GM19467 (cell line): ENCODE results near the gene DDX49.
"Not testable (repeated sequence)": the region's sequence is repeated elsewhere in the genome, so short reads cannot be mapped to it uniquely, and the experiment has no call there.

Experiments used
- ATAC-seq: cut with Tn5 transposase; IDR thresholded peaks from one replicate; pipeline ENCODE4 v1.9.1; 2021; ENCODE audit warnings: mild to moderate bottlenecking, moderate library complexity; ENCODE audit not compliant: unreplicated experiment

Gene DDX49

DNA sequence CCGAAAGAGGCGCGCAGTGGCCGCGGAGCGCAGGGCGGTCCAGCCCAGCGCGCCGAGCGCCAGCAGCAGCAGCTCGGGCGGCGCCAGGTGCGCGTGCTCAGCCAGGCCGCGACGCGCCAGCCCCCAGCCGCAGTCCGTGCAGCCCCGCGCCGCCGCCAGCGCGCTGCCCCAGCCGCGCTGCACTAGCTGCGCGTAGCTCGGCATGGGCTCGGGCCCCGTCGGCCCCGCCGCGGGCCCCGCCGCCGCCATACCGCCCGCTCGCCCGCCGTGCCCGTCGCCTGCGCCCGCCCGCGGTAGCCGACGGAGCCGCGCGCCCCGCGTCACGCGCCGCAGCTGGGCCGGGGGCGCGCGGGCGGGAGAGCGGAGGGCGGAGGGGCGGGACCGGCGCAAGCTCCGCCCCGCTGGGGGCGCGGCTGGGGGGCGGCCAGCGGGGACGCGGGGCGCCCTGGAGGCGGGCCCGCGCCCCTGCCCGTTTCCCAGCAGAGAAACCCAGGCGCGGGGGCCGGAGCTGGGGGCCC is 23.6 kb upstream of the DDX49 start, which contains the start of gene CERS1:
Gene CERS1 (minus strand): TSS at position 335 of the 518 bp plus-strand sequence. CDS start 86 bp downstream, at position 249.
- ATAC-seq, result no peak

DNA sequence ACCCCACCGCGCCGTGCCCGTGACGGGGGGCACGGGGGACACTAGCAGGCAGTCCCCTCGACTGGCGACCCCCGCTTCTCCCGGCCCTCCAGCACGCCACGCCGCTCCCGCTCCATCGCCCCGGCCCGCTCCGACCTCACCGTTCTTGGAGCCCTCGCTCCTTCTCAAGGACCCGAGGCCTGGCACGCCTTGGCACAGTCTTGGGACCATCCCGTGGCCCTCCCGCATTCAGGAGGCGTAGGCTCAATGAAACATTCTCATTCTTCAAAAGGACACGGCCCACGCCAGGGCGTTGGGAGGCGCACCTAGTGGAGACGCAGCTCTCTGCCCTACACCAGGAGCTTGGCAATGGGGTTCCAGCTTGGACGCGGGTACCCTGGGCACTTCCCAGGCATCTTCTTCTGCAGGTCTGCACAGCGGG is 23.1 kb upstream of the DDX49 start:
- no peak for ATAC-seq

DNA sequence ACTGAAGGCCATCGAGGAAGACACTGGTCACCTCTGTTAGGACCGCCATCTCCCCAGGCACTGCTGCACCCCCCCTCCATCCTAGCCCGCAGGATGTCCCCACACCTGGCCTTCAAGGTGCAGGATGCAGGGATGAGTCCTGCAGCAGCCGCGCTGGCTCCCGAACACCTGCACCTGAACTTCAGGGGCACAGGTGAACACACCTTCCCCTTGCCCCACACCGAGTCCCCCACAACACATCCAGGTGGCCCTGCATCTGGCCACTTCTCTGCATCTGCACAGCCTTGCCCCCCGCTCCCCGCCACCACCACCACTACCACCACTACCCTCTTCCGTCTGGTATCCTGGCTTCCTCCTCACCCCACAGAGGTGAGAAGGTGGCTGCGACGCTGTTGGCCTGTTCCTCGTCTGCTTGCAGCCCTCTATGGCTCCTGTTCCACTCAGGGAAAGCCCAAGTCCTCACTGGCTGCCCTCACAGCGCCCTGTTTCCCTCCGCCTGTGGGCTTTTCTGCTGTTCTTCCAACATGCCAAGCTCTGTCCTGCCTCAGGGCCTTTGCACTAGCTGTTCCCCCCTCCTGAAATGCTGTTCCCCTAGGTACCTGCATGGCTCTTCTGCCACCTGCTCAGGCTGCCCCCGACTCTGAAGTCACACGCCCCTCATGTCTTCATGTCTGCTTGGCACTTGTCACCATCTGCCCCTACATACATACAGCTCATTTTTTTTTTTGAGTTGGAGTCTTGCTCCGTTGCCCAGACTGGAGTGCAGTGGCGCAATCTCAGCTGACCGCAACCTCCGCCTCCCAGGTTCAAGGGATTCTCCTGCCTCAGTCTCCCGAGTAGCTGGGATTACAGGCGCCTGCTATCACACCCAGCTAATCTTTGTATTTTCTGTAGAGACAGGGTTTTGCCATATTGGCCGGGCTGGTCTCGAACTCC is 22.2 kb upstream of the DDX49 start:
- no peak for ATAC-seq

GRCh38 chr19:18898081-18898606 is 21.4 kb upstream of the DDX49 start:
- no peak for ATAC-seq

- no peak for ATAC-seq
These were observed 20.7 kb upstream of the DDX49 start for GRCh38 chr19:18898607-18899408.

GRCh38 chr19:18899624-18900560 is 19.6 kb upstream of the DDX49 start:
- no peak for ATAC-seq

DNA sequence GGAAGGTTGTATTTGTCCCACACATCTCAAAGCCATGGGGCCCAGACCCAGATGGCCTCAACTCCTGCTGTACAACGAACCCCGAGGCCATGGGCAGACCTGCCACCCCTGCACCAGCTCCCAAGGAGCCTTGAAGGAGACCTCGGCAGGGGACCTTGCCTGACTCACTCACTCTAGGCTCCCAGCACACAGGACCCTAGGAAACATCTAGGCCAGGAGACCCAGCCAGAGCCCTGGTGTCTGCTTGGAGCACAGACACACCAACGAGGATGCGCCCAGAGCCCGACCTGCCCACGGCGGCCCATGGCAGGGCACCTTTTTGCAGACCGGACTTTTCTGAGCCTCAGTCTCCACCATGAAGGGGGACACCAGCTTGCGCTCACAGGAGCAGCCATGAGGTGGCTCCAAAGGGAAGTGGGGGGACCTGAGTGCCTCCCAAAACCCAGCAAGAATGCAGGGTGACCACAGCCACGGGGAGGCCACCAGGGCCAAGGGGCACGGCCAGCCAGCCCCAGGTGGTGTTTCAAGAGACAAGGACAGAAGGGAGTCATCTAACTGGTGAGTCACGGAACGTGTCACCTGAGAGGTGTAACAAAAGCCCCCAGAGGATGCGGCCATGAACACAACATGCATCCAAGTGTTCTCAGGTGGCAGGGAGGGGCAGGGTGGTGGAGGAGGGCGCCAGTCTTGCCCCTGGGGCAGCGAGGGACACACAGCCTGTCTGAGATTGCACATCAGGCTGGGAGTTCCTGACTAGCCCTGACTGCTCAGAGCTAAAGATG is 18.6 kb upstream of the DDX49 start:
- ATAC-seq, result no peak

- ATAC-seq, result no peak
These were observed 18.0 kb upstream of the DDX49 start for GRCh38 chr19:18901491-18901890.

DNA sequence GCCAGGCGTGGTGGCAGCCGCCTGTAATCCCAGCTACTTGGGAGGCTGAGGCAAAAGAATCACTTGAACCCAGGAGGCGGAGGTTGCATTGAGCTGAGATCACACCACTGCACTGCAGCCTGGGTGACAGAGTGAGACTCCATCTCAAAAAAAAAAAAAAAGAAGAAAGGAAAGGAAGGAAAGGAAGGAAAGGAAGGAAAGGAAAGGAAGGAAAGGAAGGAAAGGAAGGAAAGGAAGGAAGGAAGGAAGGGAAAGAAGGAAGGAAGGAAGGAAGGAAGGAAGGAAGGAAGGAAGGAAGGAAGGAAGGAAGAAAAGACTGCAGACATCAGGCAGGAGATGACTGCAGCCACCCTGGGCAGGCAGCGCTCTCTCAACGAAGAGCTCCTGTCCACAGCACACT is 17.0 kb upstream of the DDX49 start:
- ATAC-seq, result not testable (repeated sequence)

DNA sequence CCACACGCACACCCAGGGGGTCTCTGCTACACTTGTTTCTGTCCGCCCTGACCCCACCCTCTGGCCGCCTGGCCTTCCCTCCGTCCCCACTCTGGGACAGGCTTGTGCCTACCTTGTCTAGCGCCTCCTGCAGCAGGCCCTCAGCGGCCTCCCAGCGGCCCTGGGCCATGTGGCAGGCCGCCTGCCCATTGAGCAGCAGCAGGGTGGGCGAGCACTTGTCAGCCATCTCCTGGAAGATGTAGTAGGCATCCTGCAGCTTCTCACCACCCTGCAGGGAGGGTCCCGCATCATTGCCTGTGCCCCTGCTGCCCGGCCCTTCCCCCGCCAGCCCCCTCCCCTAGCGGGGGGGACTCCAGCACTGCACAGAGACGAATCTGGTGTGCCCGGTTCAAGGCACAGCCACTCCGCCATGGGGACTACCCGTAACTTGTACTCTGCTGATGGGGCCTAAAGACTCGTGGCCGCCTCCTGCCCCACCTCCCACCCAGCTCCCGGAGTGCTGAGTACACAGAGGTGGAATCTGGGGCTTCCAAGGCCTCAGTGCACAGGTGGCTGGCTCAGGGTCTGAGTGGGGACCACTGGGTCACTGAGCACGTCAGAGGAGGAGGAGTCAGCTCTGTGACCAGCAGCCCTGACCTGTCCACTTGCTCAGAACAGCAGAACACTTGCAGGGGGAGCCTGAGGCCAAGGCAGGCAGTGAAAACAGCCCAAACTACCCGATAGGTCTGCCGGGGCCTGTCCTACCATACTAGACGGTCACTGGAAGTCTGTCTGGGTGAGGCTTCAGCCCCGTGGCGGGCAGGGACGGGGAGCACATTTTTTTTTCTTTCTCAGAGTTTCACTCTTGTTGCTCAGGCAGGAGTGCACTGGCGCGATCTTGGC is 16.1 kb upstream of the DDX49 start:
- ATAC-seq, result no peak

- no peak for ATAC-seq
These were observed 15.0 kb upstream of the DDX49 start for GRCh38 chr19:18904334-18905057.

DNA sequence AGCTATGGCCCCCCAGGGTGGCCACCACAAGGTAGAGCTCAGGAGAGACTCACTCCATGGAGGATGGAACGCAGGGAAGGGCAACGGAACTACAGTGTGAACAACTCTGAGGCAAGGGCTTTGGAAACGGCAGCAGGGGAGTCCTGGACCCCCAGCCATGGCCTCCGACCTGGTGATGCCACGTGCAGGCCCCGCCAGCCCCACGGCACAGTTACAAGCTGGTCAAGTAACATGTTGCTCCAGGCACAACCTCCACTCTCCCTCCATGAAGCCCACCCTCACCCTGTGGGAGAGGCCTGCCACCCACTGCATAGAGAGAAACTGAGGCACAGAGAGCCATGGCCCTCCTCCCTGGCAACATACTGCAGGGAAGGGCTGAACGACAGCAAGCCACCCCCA is 14.5 kb upstream of the DDX49 start:
- ATAC-seq, result no peak

GRCh38 chr19:18905513-18906236 is 13.8 kb upstream of the DDX49 start:
- no peak for ATAC-seq

DNA sequence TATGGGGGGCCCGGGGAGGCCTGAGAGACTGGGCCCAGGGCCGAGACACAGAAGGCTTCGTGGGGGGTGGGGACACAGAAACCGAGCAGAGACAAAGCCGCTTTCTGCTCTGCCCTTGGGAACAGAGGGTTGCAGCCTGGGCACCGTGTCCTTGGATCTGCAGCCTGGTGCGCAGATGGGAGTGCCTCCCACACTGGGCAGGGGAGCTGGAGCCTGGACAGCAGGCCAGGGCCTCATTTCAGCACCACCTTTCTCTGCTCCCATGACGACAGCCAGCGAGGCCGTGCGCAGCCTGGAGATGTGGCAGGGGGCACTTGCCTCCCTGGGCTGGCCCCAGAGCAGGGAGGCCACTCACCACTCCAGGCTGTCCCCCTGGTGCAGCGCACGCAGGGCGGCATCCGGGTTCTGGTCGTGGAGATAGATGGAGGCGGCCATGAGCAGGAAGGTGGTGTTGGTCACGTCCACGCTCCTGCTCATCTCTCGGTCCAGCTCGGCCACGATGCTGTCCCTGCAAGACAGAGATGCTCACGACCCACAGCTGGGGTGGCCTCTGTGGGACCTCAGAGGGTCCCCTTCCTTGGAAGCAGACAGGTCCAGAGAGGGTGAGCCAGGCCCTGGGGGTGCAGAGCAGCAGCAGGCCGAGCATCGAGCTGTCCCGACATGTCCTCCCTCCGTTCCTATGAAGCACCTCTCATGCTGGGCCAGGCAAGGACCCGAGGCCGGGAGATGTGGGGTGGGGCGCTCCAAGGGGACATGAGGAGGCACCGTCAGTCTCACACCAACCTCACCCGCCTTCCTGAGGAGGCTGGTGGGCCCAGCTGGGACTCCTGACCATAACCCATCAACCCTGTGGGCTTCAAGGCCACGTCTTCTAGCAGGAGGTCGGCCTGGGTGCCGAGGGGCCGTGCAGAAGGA is 12.7 kb upstream of the DDX49 start:
- no peak for ATAC-seq

DNA sequence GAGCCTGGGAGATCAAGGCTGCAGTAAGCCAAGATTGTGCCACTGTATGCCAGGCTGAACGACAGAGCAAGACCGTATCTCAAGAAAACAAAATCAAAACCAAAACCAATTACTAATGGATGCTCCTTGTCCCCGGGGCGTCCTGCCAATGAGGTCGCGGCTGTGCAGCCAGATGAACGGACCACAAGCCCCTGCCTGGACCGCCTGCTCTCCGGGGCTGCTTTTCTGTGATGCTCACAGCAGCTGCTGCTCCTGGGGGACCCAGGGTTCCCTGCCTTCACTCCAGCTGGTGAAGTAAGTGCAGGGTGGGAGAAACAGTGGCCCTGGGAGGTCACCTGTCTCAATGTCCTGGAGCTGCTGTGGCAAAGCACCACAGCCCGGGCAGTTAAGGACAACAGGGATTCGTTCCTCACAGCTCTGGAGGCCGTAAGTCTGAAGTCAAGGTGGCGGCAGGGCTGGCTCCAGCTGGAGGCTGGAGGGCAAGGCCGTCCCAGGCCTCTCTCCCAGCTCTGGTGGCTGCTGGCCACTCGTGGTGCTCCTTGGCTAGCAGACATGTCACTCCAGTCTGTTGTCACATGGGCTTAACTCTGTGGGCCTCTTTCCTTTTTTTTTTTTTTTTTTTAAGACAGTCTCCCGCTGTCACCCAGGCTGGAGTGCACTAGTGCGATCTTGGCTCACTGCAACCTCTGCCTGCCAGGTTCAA is 10.4 kb upstream of the DDX49 start:
- no peak for ATAC-seq
